HG03095 (cell line): ENCODE data around the gene SRCIN1.
"Not testable (repeated sequence)": the region's sequence is repeated elsewhere in the genome, so short reads cannot be mapped to it uniquely, and the experiment has no call there.

ENCODE experiments used
- ATAC-seq: cut with Tn5 transposase; IDR thresholded peaks from one replicate; pipeline ENCODE4 v1.9.1; 2021; ENCODE audit warnings: moderate library complexity; ENCODE audit not compliant: unreplicated experiment

The SRCIN1 gene

GRCh38 chr17:38492067-38493040 lies 113.4 kb downstream of the SRCIN1 start:
- ATAC-seq = not testable (repeated sequence)

GRCh38 chr17:38491346-38492066 lies 114.2 kb downstream of the SRCIN1 start:
- ATAC-seq = not testable (repeated sequence)

DNA sequence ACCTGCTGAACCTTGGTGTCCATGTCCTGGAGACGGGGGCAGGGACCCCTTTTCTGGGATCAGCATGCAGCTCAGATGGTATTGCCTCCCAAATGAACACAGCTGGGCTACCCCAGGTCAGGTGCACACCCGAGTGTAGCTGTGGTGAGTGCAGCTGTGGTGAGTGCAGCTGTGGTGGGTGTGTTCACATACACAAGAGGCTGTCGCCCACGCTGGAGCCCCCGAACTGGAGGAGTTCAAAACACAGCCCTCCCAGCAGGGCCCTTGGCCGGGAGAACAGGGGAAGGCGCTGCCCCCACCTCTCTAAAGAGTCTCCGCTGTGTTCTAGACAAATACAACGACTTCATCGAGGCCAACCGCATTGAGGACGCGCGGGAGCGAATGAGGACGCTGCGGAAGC lies 116.0 kb downstream of the SRCIN1 start:
- not testable (repeated sequence) for ATAC-seq

GRCh38 chr17:38485681-38486298 lies 120.0 kb downstream of the SRCIN1 start:
- ATAC-seq = not testable (repeated sequence)

GRCh38 chr17:38485146-38485468 lies 120.6 kb downstream of the SRCIN1 start:
- ATAC-seq = no peak

GRCh38 chr17:38484242-38485145 lies 121.3 kb downstream of the SRCIN1 start:
- not testable (repeated sequence) for ATAC-seq

GRCh38 chr17:38482700-38483043 lies 123.1 kb downstream of the SRCIN1 start:
- ATAC-seq = not testable (repeated sequence)

DNA sequence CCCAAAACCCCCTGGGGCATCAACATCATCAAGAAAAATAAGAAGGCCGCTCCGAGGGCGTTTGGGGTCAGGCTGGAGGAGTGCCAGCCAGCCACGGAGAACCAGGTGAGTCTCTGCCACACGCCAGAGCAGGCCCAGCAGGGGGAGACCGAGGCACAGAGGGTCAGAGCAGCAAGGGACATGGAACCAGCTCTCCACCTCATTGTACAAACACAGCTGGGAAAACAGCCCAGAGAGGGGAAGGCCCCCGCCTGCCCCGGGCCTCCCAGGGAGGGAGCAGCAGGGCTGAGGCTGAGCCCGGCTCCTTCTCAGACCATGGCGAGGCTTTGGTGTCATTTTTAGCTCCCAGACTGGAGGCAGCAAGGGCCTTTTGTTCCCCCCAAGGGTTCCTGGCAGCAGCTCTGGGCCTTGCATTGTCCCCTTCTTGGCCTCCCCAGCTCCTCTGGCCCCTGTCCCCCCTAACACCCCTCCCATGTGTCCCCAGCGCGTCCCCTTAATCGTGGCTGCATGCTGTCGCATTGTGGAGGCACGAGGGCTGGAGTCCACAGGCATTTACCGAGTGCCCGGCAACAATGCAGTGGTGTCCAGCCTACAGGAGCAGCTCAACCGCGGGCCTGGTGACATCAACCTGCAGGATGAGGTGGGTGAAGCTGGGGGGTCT lies 123.6 kb downstream of the SRCIN1 start:
- not testable (repeated sequence) for ATAC-seq
